Endodermal cell (in vitro differentiated cells): Measurements from ENCODE around the gene AIFM2. TPM values are rescaled to one million over a fixed set of nuclear protein-coding genes. Genes with fewer than 3 reads are reported as not detected.

Experiments
- DNase-seq: peaks from one replicate; pipeline ENCODE4 v3.0.0-alpha.2; 2017
- H3K27ac ChIP-seq: 2 replicates; pipeline ENCODE4 v1.5.1; 2013; ENCODE audit warnings: mild to moderate bottlenecking, low read depth, low read length, moderate library complexity
- H3K27me3 ChIP-seq: 2 replicates; pipeline ENCODE4 v1.6.1; 2013; ENCODE audit warnings: mild to moderate bottlenecking, low read length, moderate library complexity; ENCODE audit not compliant: insufficient read depth, control insufficient read depth, poor library complexity, severe bottlenecking
- H3K36me3 ChIP-seq: 2 replicates; pipeline ENCODE4 v1.7.0; 2013; ENCODE audit warnings: mild to moderate bottlenecking, low read length, moderate library complexity; ENCODE audit not compliant: control insufficient read depth, insufficient read depth
- H3K4me1 ChIP-seq: one replicate; pipeline ENCODE4 v1.7.0; 2013; ENCODE audit warnings: low read length; ENCODE audit not compliant: control insufficient read depth, insufficient read depth
- H3K4me3 ChIP-seq: 2 replicates; pipeline ENCODE4 v1.5.1; 2013; ENCODE audit warnings: mild to moderate bottlenecking, low read length, moderate library complexity
- H3K9ac ChIP-seq: 2 replicates; pipeline ENCODE4 v1.6.1; 2013; ENCODE audit warnings: mild to moderate bottlenecking, low read length, moderate library complexity; ENCODE audit not compliant: poor library complexity, severe bottlenecking; ENCODE audit errors: extremely low read depth
- H3K9me3 ChIP-seq: 2 replicates; pipeline ENCODE4 v1.6.1; 2013; ENCODE audit warnings: mild to moderate bottlenecking, low read length, moderate library complexity; ENCODE audit not compliant: control insufficient read depth
- H3K27ac Mint-ChIP-seq: 2 replicates; pipeline ENCODE4 v1.8.0; 2020; ENCODE audit warnings: mixed read lengths
- H3K27me3 Mint-ChIP-seq: 2 replicates; pipeline ENCODE4 v1.8.0; 2021; ENCODE audit warnings: mild to moderate bottlenecking, mixed read lengths; ENCODE audit not compliant: insufficient read depth
- H3K36me3 Mint-ChIP-seq: 2 replicates; pipeline ENCODE4 v1.8.0; 2020; ENCODE audit warnings: low read depth, mixed read lengths
- H3K4me1 Mint-ChIP-seq: 2 replicates; pipeline ENCODE4 v1.8.0; 2020; ENCODE audit warnings: mixed read lengths
- H3K4me3 Mint-ChIP-seq: 2 replicates; pipeline ENCODE4 v1.8.0; 2020; ENCODE audit warnings: mild to moderate bottlenecking, moderate library complexity, mixed read lengths
- H3K9me3 Mint-ChIP-seq: 2 replicates; pipeline ENCODE4 v1.8.0; 2020; ENCODE audit warnings: mild to moderate bottlenecking, mixed read lengths
- CTCF ChIP-seq: fragments of 200-600 bp; sonication (generic); conservative IDR thresholded peaks from 2 replicates; pipeline ENCODE4 v1.5.0; 2021; ENCODE audit warnings: antibody characterized with exemption, mild to moderate bottlenecking
- WGBS, 2 experiments: methylation state at CpG; one replicate each; pipeline versions ENCODE4 v1.1.5 to v1.1.7; 2013; ENCODE audit warnings: missing lambda C conversion rate in 2 of 2, mixed read lengths in 1 of 2; ENCODE audit not compliant: insufficient coverage in 1 of 2, insufficient read length in 1 of 2; 5-methylcytosine and 5-hydroxymethylcytosine counted together
- total RNA-seq, 2 donors: library from RNA; stranded (reverse); fragmentation: NEBNext Ultra II Directional in 1 of 2; extraction: Animal tissue kit (Norgen Biotek cat#: 25700) in 1 of 2; gene quantifications; 2 replicates in 1 of 2; 3 replicates in 1 of 2; pipeline ENCODE4 v1.2.1, GENCODE V29; 2021

The AIFM2 gene
- total RNA-seq, 2 donors from 2014 or later, result 7.1 to 7.6 TPM

GRCh38 chr10:70070834-70071233 is 61.8 kb downstream of the AIFM2 start:
- no peak for TF ChIP-seq CTCF
- peaks cover 43% of the 10 kb centered on the region for H3K4me1 Mint-ChIP-seq
- 95% methylated on average over 11 of the region's 11 CpGs; no CpG with 5 or more reads in 1 of the 2 experiments for WGBS, 2 experiments

DNA sequence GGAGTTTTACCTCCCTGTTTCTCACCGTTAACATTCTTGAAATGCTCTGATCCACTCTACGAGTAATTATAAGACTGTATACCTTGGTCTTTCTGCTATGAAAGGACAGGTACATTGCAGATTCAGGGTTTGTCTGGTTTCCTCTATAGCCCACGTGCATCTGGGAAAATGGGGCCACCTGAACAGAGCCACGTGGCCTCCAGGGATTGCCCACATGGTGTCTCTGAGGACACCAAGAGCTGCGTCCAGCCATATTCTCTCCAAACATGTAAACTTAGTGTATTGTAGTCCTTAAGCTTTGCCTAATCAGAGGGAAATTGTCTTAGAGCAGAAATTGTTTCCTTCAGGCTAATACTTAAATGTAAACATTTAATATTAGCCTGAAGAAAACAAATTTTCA is 63.3 kb downstream of the AIFM2 start:
- no peak for TF ChIP-seq CTCF
- Histone ChIP-seq H3K4me3 (no peak overlapping the region), H3K36me3 (peaks cover 18% of the 10 kb centered on the region), H3K9ac (no peak overlapping the region), H3K27me3 (peaks cover 19% of the 10 kb centered on the region), H3K27ac (no peak overlapping the region), H3K9me3 (no peaks in the 10 kb centered on the region), H3K4me1 (peaks cover 2% of the 10 kb centered on the region)
- H3K4me1 Mint-ChIP-seq, result peaks cover 31% of the 10 kb centered on the region
- H3K27me3 Mint-ChIP-seq, result no peaks in the 10 kb centered on the region
- WGBS, 2 experiments, result 93 to 100% methylated on average over 1 to 5 of the region's 5 CpGs
- H3K4me3 Mint-ChIP-seq, result no peak overlapping the region
- no peaks in the 10 kb centered on the region for H3K9me3 Mint-ChIP-seq
- no peak for DNase-seq
- H3K27ac Mint-ChIP-seq, result no peak overlapping the region
- H3K36me3 Mint-ChIP-seq, result peaks cover 29% of the 10 kb centered on the region

More at GRCh38 chr10:70070834-70071233, 61.8 kb downstream of the AIFM2 start:
- Histone ChIP-seq H3K36me3 (peaks cover 9% of the 10 kb centered on the region), H3K4me1 (peaks cover 4% of the 10 kb centered on the region), H3K4me3 (no peak overlapping the region), H3K9ac (no peak overlapping the region), H3K27me3 (peaks cover 25% of the 10 kb centered on the region), H3K9me3 (no peaks in the 10 kb centered on the region), H3K27ac (no peak overlapping the region)
- Mint-ChIP-seq H3K36me3 (peaks cover 22% of the 10 kb centered on the region), H3K4me3 (no peak overlapping the region), H3K9me3 (no peaks in the 10 kb centered on the region), H3K27me3 (no peaks in the 10 kb centered on the region), H3K27ac (no peak overlapping the region)
- DNase-seq, result no peak

DNA sequence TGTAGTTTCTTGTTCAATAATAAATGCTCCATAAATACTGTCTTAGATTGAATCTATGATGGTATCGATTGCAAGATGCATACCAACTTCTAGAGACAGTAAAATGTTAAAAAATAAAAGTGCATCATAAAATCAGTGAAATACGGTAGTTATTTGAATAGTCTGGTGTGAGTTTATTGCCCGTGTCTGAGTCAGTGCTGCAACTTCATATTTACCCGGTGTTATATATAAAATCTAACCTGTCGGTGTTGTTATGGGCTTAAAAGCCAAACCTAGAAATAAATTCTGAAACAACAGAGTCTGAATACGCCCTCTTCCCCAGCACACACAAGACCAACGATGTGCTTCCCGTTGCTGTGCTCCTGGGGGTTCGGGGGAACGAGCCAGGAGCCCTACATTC is 63.7 kb downstream of the AIFM2 start:
- no peaks in the 10 kb centered on the region for H3K27me3 Mint-ChIP-seq
- WGBS, 2 experiments, result 96% methylated on average over 8 to 10 of the region's 10 CpGs
- Histone ChIP-seq H3K4me3 (no peak overlapping the region), H3K27me3 (peaks cover 18% of the 10 kb centered on the region), H3K27ac (no peak overlapping the region), H3K4me1 (no peaks in the 10 kb centered on the region), H3K36me3 (peaks cover 18% of the 10 kb centered on the region), H3K9ac (no peak overlapping the region), H3K9me3 (no peaks in the 10 kb centered on the region)
- no peak for TF ChIP-seq CTCF
- H3K9me3 Mint-ChIP-seq, result no peaks in the 10 kb centered on the region
- H3K36me3 Mint-ChIP-seq, result peaks cover 29% of the 10 kb centered on the region
- H3K4me3 Mint-ChIP-seq, result no peak overlapping the region
- DNase-seq, result no peak
- no peak overlapping the region for H3K27ac Mint-ChIP-seq
- peaks cover 27% of the 10 kb centered on the region for H3K4me1 Mint-ChIP-seq
